G401.6 (cell line): ENCODE data around the gene PTPRN2.
"Not testable (repeated sequence)": the region's sequence is repeated elsewhere in the genome, so short reads cannot be mapped to it uniquely, and the experiment has no call there.

Experiments used
- FAIRE-seq: peaks from 2 replicates; lab custom pipeline; 2012; peaks lifted over from hg19 to GRCh38; lab: Jason Lieb, UNC

Gene PTPRN2

GRCh38 chr7:158204453-158204852 lies 383.2 kb downstream of the PTPRN2 start:
- FAIRE-seq: no peak

- not testable (repeated sequence) for FAIRE-seq
Measured at GRCh38 chr7:158203948-158204347, 383.7 kb downstream of the PTPRN2 start.

- no peak for FAIRE-seq
Measured at GRCh38 chr7:158194365-158194900, 393.2 kb downstream of the PTPRN2 start.

GRCh38 chr7:158193446-158193845 lies 394.2 kb downstream of the PTPRN2 start:
- FAIRE-seq: no peak

DNA sequence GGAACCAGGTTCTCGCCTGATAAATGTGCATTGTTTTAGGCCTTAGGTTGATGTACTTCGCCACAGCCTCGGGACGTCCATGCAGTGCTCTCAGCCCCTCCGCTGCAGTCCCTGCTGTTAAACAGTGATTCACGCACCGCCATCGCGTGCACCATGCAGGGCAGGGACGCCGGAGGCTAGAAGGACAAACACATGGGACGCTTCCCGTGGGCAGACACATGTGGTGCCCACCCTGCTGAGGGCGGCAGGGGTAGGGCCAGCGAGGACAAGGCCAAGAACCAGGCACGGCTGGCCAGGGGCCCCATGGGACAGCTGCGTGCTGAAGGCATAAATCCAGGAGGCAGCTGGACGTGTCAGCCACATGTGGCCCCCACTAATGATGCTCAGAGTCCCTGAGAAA lies 394.7 kb downstream of the PTPRN2 start:
- FAIRE-seq: no peak

DNA sequence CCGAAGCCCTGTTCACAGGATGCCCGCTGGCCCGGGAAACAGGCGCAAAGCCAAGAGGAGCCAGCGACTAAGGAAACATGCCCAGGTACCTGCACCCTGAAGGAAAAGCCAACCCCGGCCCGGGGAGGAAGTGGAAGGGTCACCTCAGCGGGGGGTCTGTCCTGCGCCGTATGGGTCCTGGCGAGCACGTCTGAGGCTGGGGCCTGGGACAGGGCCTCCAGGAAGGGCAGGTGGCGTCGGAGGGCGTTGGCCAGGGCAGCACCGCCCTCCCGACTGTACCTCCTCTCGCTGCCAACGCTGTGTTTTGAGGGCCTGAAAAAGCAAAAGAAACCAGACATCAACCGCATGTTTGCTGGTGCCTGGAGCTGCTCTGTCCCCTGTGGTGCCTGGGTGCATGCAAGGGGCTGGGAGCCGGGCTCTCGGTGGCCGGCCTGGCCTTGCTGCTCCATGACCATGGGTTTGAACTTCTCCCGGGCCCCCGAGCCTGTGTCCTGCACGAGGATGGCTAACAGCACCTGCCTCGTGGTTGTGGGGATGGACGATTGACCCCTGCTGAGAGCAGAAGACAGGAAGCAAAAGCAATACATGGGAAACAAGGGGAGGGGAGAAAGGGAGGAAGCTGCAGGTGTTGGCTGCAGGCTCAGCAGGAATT lies 395.3 kb downstream of the PTPRN2 start:
- FAIRE-seq: no peak

DNA sequence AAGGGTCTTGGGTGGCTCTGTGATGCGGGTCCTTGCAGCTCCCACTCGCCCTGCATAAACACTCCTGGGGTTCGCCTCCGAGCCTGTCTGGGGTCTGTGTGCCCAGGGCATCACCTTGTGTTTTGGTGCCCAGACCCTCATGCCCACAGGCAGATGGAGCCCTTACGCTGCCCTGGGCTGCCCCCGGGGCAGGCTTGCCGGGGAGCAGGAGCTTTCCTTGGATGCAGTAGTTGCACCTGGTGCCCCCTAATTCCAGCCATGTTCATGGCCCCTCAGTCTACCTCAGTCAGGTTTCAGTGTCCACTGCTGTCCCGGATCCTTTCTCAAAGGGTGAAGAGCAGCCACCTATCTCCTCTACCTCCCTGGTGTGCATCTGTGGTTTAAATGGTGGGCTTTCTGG lies 396.0 kb downstream of the PTPRN2 start:
- no peak for FAIRE-seq

GRCh38 chr7:158190756-158191155 lies 396.9 kb downstream of the PTPRN2 start:
- FAIRE-seq: no peak

- FAIRE-seq: no peak
Measured at GRCh38 chr7:158188676-158189075, 398.9 kb downstream of the PTPRN2 start.

GRCh38 chr7:158187694-158187994 lies 400.0 kb downstream of the PTPRN2 start:
- no peak for FAIRE-seq

DNA sequence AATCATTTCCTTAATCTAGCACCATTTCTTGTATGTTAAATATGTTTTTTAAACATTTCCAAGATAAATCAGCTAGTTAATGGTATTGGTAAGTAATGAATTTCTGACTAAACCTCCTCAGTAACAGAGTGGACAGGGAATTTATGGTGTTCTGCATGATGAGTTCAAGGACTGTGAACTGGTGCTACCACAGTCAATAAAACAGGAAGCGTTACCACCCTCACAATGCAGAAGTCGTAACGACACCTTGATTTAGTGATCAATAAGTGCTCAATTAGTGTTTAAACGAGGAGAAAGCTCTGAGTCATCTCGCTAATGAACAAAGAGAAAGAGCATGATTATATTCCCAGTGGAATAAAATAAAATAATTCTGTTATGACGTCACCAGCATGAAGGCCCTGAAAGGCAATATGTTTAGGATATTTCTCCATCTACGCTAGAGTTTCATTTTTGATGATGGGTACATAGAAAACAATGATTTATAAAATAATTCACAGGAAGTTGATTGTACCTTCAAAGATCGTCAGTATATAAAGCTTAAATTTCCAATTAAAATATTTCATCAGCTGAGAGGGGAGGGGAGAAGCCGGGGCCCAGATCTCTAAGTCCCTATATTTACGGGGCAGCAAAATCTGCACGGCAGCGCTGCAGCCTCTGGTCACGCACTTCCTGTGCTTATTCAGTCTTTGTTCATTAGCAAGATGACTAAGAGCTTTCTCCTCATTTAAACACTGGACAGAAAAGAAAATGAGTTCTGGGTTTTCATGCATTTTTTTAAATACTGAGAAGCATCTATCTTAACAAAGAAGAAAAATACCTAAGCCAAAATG lies 400.5 kb downstream of the PTPRN2 start:
- no peak for FAIRE-seq

GRCh38 chr7:158186406-158186805 lies 401.2 kb downstream of the PTPRN2 start:
- FAIRE-seq: no peak

DNA sequence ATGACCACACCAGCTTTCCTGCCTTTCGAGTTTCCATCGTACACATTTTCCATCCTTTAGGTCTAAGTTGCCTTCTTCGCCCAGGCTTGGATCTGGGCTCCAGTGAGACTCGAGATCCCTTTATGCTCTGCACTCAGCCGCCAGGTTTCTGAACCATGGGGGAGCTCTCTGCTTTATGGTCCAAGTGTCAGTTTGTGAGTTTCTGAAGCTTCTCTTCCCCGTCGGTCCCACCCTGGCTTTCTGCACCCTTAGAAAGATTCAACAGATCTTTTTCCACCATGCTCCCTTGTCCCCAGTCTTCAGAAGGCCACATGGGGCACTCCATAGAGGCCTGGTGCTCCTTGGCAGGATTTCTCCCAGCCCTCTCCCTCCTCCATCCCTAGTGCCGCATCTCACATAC lies 402.0 kb downstream of the PTPRN2 start:
- no peak for FAIRE-seq

DNA sequence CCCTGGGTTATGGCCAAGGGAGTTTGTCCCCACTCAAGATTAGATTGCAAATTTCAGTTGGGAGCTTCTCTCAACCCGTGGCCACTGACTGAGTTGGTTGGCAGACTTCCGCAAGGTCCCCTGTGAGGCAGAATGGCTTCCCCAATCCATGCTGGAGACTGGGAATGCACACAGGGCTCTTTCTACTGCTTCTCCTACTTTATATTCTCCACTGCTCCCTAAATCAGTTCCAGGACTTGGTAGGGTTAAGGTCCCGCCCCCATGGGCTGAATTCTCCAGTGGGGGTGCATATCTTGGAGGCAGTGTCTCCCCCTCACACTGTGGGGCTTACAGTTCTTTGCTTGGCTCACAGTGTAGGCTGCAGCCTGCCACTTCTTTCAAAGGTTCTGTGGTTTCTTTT lies 404.2 kb downstream of the PTPRN2 start:
- no peak for FAIRE-seq

DNA sequence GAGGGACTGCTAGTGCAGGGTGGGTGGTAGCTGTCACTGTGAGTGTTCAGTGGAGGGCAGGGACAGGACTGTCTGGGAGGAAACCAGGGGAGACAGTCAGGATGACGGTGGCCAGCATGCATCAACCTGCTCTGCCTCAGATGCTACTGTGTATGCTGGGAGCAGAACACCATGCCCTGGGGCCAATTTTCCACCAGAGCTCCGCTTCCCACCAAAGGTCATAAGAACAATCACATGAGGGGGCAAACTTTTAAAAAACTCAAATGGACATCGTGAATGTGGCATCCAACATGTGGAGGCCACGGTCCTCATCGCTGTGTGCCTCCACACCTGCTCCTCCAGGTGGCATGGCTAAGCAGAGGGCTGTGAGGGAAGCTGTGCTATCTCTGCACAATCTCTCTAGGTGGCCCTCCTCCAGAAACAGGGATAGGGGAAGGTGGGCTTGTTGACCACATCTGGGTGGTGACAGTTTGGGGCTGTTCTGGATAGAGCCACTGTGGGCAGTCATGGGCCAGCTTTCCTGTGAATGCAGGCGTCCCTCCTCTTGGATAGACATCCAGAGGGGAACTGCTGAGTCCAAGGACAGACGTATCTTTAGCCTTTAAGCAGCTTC lies 411.0 kb downstream of the PTPRN2 start:
- no peak for FAIRE-seq

DNA sequence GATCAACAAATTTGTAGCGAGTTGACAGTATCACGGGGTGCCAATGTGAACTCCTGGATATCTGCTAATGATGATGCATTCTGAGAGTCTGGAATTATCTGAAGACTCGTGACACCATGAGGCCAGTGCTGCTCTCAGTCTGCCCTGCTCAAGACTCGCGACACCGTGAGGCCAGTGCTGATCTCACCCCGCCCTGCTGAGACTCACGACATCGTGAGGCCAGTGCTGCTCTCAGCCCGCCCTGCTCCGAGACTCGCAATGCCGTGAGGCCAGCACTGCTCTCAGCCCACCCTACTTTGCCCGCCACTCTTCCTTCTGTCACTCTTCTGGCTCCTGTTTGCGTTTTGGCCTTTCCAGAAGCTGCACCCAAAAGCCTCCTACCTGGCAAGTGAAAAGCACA lies 411.8 kb downstream of the PTPRN2 start:
- FAIRE-seq: no peak

GRCh38 chr7:158174947-158175346 lies 412.7 kb downstream of the PTPRN2 start:
- FAIRE-seq: no peak

GRCh38 chr7:158167373-158167772 lies 420.2 kb downstream of the PTPRN2 start:
- no peak for FAIRE-seq

- no peak for FAIRE-seq
Measured at GRCh38 chr7:158166386-158167340, 421.0 kb downstream of the PTPRN2 start.

DNA sequence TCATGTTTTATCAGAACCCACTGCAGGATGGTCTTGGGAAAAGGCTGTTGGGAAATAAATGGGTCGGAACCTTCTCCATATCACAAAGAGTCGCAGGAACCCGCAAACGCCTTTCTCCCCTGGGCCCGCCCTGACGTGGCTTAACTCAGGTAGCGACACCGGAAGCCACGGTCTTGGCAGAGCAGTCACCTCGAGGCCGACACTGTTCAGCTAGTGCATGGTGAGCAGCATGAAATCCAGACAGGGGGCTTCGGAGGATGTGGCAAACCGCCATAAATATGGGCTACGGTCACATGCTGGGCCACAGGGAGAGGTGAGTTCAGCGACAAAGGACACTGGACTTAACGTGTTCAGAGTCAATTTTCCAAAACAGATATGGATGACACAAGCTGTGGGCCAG lies 421.9 kb downstream of the PTPRN2 start:
- FAIRE-seq: no peak

GRCh38 chr7:158164101-158165095 lies 423.2 kb downstream of the PTPRN2 start:
- FAIRE-seq: no peak
